ENCODE results near the gene EMP3. TPM values are rescaled to one million over a fixed set of nuclear protein-coding genes. Genes with fewer than 3 reads are reported as not detected.

The EMP3 gene
- total and polyA plus RNA-seq, 9 of the 15 experiments (the other 6 are each of a cell fraction or from before 2014, with no cell fraction given) = 123 to 386 (median 296) TPM

- TF ChIP-seq KDM4B (IDR thresholded peaks at IDR 0.05; ENCODE audit: borderline replicate concordance in 2 of 2, low read depth in 1 of 2) = peak in 1 of 2 experiments; percentile 38; a peak in 1 of 4 replicates
- TF ChIP-seq, protein P1, sequence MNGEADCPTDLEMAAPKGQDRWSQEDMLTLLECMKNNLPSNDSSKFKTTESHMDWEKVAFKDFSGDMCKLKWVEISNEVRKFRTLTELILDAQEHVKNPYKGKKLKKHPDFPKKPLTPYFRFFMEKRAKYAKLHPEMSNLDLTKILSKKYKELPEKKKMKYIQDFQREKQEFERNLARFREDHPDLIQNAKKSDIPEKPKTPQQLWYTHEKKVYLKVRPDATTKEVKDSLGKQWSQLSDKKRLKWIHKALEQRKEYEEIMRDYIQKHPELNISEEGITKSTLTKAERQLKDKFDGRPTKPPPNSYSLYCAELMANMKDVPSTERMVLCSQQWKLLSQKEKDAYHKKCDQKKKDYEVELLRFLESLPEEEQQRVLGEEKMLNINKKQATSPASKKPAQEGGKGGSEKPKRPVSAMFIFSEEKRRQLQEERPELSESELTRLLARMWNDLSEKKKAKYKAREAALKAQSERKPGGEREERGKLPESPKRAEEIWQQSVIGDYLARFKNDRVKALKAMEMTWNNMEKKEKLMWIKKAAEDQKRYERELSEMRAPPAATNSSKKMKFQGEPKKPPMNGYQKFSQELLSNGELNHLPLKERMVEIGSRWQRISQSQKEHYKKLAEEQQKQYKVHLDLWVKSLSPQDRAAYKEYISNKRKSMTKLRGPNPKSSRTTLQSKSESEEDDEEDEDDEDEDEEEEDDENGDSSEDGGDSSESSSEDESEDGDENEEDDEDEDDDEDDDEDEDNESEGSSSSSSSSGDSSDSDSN (IDR thresholded peaks at IDR 0.05; ENCODE audit: borderline replicate concordance in 1 of 2, low read depth in 2 of 2, low read length in 2 of 2) = peak in 1 of 2 experiments; percentile 77; a peak in 1 of 4 replicates
- TF ChIP-seq HIVEP1 (CRISPR knock-in tag; IDR thresholded peaks at IDR 0.05) = peak; percentile 82
- TF ChIP-seq RBM17 (IDR thresholded peaks at IDR 0.05; ENCODE audit: borderline replicate concordance, low read depth, low read length) = no peak
- TF ChIP-seq ZNF431 (CRISPR knock-in tag; IDR thresholded peaks at IDR 0.05) = no peak
- TF ChIP-seq, protein P2, sequence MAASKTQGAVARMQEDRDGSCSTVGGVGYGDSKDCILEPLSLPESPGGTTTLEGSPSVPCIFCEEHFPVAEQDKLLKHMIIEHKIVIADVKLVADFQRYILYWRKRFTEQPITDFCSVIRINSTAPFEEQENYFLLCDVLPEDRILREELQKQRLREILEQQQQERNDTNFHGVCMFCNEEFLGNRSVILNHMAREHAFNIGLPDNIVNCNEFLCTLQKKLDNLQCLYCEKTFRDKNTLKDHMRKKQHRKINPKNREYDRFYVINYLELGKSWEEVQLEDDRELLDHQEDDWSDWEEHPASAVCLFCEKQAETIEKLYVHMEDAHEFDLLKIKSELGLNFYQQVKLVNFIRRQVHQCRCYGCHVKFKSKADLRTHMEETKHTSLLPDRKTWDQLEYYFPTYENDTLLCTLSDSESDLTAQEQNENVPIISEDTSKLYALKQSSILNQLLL (CRISPR knock-in tag; IDR thresholded peaks at IDR 0.05; ENCODE audit: borderline replicate concordance) = no peak
- TF ChIP-seq CHD2 (IDR thresholded peaks at IDR 0.05; ENCODE audit: low read depth, low read length) = no peak
- no peak for TF ChIP-seq ZNF24 (IDR thresholded peaks at IDR 0.05)
- TF ChIP-seq, protein P3, sequence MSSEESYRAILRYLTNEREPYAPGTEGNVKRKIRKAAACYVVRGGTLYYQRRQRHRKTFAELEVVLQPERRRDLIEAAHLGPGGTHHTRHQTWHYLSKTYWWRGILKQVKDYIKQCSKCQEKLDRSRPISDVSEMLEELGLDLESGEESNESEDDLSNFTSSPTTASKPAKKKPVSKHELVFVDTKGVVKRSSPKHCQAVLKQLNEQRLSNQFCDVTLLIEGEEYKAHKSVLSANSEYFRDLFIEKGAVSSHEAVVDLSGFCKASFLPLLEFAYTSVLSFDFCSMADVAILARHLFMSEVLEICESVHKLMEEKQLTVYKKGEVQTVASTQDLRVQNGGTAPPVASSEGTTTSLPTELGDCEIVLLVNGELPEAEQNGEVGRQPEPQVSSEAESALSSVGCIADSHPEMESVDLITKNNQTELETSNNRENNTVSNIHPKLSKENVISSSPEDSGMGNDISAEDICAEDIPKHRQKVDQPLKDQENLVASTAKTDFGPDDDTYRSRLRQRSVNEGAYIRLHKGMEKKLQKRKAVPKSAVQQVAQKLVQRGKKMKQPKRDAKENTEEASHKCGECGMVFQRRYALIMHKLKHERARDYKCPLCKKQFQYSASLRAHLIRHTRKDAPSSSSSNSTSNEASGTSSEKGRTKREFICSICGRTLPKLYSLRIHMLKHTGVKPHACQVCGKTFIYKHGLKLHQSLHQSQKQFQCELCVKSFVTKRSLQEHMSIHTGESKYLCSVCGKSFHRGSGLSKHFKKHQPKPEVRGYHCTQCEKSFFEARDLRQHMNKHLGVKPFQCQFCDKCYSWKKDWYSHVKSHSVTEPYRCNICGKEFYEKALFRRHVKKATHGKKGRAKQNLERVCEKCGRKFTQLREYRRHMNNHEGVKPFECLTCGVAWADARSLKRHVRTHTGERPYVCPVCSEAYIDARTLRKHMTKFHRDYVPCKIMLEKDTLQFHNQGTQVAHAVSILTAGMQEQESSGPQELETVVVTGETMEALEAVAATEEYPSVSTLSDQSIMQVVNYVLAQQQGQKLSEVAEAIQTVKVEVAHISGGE (CRISPR knock-in tag; IDR thresholded peaks at IDR 0.05) = peak in 1 of 3 experiments; percentile 38; a peak in 1 of 6 replicates
- TF ChIP-seq ZZZ3 (IDR thresholded peaks at IDR 0.05) = no peak
- TF ChIP-seq, protein P4, sequence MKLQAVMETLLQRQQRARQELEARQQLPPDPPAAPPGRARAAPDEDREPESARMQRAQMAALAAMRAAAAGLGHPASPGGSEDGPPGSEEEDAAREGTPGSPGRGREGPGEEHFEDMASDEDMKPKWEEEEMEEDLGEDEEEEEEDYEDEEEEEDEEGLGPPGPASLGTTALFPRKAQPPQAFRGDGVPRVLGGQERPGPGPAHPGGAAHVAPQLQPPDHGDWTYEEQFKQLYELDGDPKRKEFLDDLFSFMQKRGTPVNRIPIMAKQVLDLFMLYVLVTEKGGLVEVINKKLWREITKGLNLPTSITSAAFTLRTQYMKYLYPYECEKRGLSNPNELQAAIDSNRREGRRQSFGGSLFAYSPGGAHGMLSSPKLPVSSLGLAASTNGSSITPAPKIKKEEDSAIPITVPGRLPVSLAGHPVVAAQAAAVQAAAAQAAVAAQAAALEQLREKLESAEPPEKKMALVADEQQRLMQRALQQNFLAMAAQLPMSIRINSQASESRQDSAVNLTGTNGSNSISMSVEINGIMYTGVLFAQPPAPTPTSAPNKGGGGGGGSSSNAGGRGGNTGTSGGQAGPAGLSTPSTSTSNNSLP (IDR thresholded peaks at IDR 0.05; ENCODE audit: borderline replicate concordance, low read depth, low read length) = no peak
- TF ChIP-seq NONO (IDR thresholded peaks at IDR 0.05; ENCODE audit: low read depth in 2 of 2, low read length in 1 of 2) = 0 out of 4 replicates have a peak, but pooled peaks of 1 of the 2 experiments have one; percentile 57
- no peak for TF ChIP-seq ZNF253 (CRISPR knock-in tag; conservative IDR thresholded peaks at IDR 0.05)
- TF ChIP-seq HDAC1 (IDR thresholded peaks at IDR 0.05) = peak in 1 of 2 experiments; percentile 89; a peak in 2 of 4 replicates
Observed at GRCh38 chr19:48321622-48322591, 3.4 kb upstream of the EMP3 start (continued).

All from K562 (cell line).